Ishikawa (cell line): Measurements from ENCODE around the gene KCNN3.

Experiments
- CEBPB ChIP-seq: IDR thresholded peaks from 2 replicates; pipeline ENCODE4 v1.6.1; 2012
- EP300 ChIP-seq: IDR thresholded peaks from 2 replicates; pipeline ENCODE4 v1.6.1; 2012; ENCODE audit warnings: borderline replicate concordance
- FOXM1 ChIP-seq: IDR thresholded peaks from 2 replicates; pipeline ENCODE4 v1.6.1; 2012; ENCODE audit warnings: low read depth, borderline replicate concordance
- MAX ChIP-seq: IDR thresholded peaks from 2 replicates; pipeline ENCODE4 v1.6.1; 2012
- RAD21 ChIP-seq: IDR thresholded peaks from 2 replicates; pipeline ENCODE4 v1.6.1; 2012; ENCODE audit warnings: low read depth
- REST ChIP-seq: IDR thresholded peaks from 2 replicates; pipeline ENCODE4 v1.6.1; 2012; ENCODE audit warnings: low read depth, mild to moderate bottlenecking
- TAF1 ChIP-seq: IDR thresholded peaks from 2 replicates; pipeline ENCODE4 v1.6.1; 2012; ENCODE audit warnings: low read depth, mild to moderate bottlenecking
- USF1 ChIP-seq: IDR thresholded peaks from 2 replicates; pipeline ENCODE4 v1.6.1; 2012
- YY1 ChIP-seq: IDR thresholded peaks from 2 replicates; pipeline ENCODE4 v1.6.1; 2012; ENCODE audit warnings: low read depth

GRCh38 chr1:154733621-154734020, 136.5 kb downstream of the KCNN3 start:
- TF ChIP-seq YY1 (no peak), MAX (no peak), USF1 (no peak), EP300 (no peak), CEBPB (no peak), REST (no peak), TAF1 (no peak), RAD21 (no peak), FOXM1 (no peak)
